SJCRH30 (cell line): ENCODE measurements around the gene SALL1. TPM values are rescaled to one million over a fixed set of nuclear protein-coding genes. Genes with fewer than 3 reads are reported as not detected.

ENCODE experiments used
- DNase-seq, 2 experiments: peaks; one replicate each; pipeline ENCODE4 v3.0.0-alpha.2; 2015 to 2020
- H3K27ac ChIP-seq: fragments of 250-450 bp; sonication (Bioruptor Pico); 2 replicates; pipeline ENCODE4 v1.5.1; 2020; ENCODE audit warnings: mild to moderate bottlenecking, moderate library complexity
- H3K27me3 ChIP-seq: fragments of 250-450 bp; sonication (Bioruptor Pico); 2 replicates; pipeline ENCODE4 v1.5.1; 2020; ENCODE audit warnings: mild to moderate bottlenecking, moderate library complexity
- H3K36me3 ChIP-seq: fragments of 250-450 bp; sonication (Bioruptor Pico); 2 replicates; pipeline ENCODE4 v1.5.1; 2020; ENCODE audit warnings: mild to moderate bottlenecking, moderate library complexity
- H3K4me1 ChIP-seq: fragments of 250-450 bp; sonication (Bioruptor Pico); 2 replicates; pipeline ENCODE4 v1.5.1; 2020; ENCODE audit warnings: mild to moderate bottlenecking, moderate library complexity
- H3K4me3 ChIP-seq: fragments of 250-450 bp; sonication (Bioruptor Pico); 2 replicates; pipeline ENCODE4 v1.5.1; 2020; ENCODE audit warnings: mild to moderate bottlenecking, moderate library complexity
- H3K9me3 ChIP-seq: fragments of 250-450 bp; sonication (Bioruptor Pico); replicated peaks from 2 replicates; pipeline ENCODE4 v1.5.1; 2020; ENCODE audit warnings: mild to moderate bottlenecking, moderate library complexity
- total RNA-seq: library from RNA; depleted of rRNA; stranded (reverse); fragments of >200 nt; shearing (Covaris generic); gene quantifications from 2 replicates; pipeline ENCODE4 v1.2.3, GENCODE V29; 2014

Gene SALL1
- total RNA-seq, 1 experiment from 2014 or later = 2.0 TPM

DNA sequence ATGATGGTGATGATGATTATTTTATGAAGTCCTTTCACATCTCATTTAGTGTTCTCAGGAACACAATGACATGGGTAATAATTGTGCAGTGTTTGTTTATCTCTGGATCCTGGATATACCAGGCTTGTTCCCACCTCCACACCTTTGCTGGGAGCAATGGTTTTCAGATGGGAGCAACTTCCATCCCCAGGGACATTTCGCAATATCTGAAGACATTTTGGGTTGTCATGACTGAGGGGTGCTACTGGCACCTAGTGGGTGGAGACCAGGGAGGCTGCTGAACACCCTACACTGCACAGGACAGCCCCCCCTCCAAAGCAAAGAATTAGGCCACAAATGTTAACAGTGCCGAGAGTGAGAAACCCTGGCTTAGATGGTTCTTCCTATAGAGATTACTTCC is 13.5 kb upstream of the SALL1 start:
- no peak for DNase-seq

DNA sequence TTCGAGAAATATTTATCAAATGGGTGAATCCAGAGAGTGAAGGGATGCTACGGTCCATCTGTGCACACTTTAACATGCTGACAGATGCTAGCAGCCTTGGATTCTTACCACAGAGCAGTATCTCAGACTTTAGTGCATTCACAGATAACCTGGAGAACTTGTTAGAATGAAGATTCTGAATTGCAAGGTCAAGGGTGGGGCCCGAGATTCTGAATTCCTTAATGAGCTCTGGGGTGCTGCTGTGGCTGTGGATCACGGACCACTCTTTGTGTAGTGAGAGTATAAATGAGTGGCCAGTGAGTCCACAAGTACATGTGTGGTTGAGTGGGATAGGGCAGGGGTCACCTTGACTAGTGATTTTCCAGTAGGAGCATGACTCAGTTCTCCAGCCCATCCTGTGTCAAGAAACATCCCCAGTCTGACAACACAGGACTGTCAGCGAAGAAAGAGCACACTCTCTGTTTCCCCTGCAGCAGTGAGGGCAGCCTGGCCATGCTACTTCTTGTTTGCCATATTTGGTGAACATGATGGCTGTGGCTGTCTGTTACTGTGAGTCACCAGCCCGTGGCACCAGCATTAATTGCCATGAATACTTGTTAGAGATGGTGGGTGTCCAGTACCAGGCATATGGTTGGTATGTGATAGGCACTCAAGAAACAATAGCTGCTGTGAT is 13.0 kb upstream of the SALL1 start:
- no peak for DNase-seq

More for the DNA sequence above, 13.5 kb upstream of the SALL1 start:
- Histone ChIP-seq H3K9me3 (no peaks in the 10 kb centered on the region), H3K27ac (no peak overlapping the region), H3K4me3 (no peak overlapping the region), H3K4me1 (no peaks in the 10 kb centered on the region), H3K36me3 (no peaks in the 10 kb centered on the region), H3K27me3 (no peaks in the 10 kb centered on the region)

DNA sequence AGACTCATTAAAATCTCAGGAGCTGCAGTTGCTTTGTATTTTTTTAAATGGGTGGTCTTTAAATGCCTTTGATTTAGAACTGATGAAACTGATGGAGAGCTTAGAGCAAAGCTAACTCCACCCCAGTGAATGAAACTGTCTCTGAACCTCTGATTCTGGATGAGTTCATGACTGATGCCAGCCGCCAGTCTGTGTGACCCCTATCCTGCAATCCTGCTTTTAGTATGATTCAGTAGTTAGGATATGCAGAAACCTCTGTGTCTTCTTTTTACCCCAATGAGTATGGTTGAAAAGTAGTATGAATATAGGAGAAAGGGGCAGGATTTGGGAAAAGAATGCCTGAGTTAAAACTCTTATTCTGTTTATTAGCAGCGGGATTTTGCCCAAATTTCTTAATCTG is 12.3 kb upstream of the SALL1 start:
- H3K36me3 ChIP-seq = no peaks in the 10 kb centered on the region
- DNase-seq = no peak
- no peak overlapping the region for H3K4me3 ChIP-seq
- H3K27ac ChIP-seq = no peak overlapping the region
- H3K4me1 ChIP-seq = no peaks in the 10 kb centered on the region
- H3K27me3 ChIP-seq = no peaks in the 10 kb centered on the region
- no peaks in the 10 kb centered on the region for H3K9me3 ChIP-seq

More for the DNA sequence above, 13.0 kb upstream of the SALL1 start:
- Histone ChIP-seq H3K36me3 (no peaks in the 10 kb centered on the region), H3K4me3 (no peak overlapping the region), H3K27ac (no peak overlapping the region), H3K27me3 (no peaks in the 10 kb centered on the region), H3K4me1 (no peaks in the 10 kb centered on the region), H3K9me3 (no peaks in the 10 kb centered on the region)

DNA sequence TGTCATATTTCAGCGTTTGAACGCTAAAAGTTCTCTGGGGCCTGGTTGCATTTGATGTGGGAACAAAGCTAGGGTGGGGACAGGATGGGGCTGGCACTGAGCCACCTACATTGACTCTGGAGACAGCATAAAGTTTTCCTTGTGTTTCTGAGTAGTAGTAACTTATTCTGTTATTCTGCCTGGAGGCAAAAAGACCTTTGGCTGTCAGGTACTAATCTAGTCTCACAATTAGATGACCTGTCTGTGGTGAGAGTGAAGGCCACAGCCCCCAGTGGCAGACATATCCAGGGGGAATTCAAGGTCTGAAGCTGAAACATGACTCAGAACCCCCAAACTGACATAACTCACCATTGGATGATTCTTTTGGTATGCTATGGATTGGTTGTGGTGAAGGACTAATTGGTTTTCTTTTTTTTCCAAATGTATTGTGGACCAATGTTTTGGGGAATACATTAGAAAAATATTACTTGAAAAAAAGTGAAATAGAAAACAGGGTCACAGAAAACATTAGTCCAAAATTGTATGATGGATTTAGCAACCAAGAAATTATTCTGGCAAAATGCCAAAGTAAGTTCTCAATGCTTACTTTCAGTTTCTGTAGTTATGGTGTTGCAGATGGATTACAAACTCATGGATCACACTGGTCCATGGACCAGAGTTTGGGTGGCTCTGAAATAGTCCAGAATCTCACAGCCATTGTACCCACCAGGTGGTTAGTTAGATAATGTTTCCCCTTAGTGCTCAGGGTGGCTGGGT is 10.5 kb upstream of the SALL1 start:
- H3K4me1 ChIP-seq = no peaks in the 10 kb centered on the region
- H3K27ac ChIP-seq = no peak overlapping the region
- no peaks in the 10 kb centered on the region for H3K36me3 ChIP-seq
- H3K27me3 ChIP-seq = no peaks in the 10 kb centered on the region
- no peaks in the 10 kb centered on the region for H3K9me3 ChIP-seq
- peak in 1 of 2 experiments; percentile 4 for DNase-seq
- no peak overlapping the region for H3K4me3 ChIP-seq

DNA sequence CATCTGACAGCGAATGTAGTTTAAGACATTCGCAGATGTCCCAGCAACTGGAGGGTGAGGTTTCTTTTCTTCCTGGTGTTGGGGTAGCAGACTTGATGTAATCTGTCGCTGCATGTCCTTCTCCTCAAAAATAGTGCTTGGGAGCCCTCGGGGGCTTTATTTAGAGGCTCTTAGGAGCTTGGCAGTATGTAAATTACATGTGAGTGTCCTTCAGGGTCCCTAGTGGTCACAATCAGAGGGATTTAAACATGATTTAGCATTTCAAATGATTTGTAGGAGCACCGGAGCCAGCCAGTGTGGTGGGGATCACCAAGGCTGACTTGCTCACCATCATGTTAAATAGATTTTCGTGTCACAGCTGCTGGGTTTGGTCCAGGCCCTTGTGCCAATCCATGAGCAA is 8.8 kb upstream of the SALL1 start:
- Histone ChIP-seq H3K36me3 (no peaks in the 10 kb centered on the region), H3K4me1 (no peaks in the 10 kb centered on the region), H3K27ac (no peak overlapping the region), H3K4me3 (no peak overlapping the region), H3K27me3 (no peaks in the 10 kb centered on the region), H3K9me3 (no peaks in the 10 kb centered on the region)
- no peak for DNase-seq

DNA sequence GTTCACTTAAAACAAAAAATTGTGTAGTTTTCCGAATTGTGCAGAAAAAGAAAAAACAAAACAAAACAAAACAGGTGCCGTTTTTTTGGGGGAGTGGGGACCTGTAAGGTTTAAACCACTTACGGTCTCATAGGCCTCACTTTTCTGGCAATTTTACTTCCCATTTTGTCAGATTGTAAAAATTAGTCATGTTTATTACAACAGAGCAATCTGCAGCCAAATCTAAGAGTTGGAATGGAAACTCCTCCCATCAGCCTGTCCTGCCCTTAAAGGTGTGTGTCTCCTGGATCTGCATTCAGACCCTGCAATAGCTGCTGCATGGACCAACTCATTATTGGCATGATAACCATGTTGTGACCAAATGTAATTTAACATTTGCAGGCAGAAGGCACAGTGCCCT is 8.2 kb upstream of the SALL1 start:
- Histone ChIP-seq H3K9me3 (no peaks in the 10 kb centered on the region), H3K27ac (no peak overlapping the region), H3K4me1 (no peaks in the 10 kb centered on the region), H3K36me3 (no peaks in the 10 kb centered on the region), H3K4me3 (no peak overlapping the region), H3K27me3 (no peaks in the 10 kb centered on the region)
- no peak for DNase-seq

DNA sequence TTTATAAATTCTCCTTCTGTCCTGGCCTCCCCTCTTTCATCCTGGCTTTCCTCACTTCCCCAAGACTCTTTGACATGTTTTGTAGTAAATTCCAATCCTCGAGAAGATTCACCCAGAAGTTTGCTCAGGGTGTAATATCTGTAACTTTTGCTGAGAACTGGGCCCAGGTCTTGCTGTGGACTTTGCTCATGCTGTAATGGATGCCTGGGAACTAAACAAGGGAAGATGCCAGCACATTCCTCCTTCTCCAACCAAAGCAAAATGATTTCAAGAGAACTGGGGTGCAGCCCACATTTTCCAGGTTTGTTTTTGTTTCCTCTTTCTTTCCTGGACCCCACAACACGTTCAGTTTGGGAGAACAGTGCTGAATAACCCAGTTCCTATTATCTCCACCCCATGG is 6.6 kb upstream of the SALL1 start:
- Histone ChIP-seq H3K4me1 (no peaks in the 10 kb centered on the region), H3K27ac (no peak overlapping the region), H3K9me3 (no peaks in the 10 kb centered on the region), H3K4me3 (no peak overlapping the region), H3K27me3 (no peaks in the 10 kb centered on the region), H3K36me3 (no peaks in the 10 kb centered on the region)
- no peak for DNase-seq

DNA sequence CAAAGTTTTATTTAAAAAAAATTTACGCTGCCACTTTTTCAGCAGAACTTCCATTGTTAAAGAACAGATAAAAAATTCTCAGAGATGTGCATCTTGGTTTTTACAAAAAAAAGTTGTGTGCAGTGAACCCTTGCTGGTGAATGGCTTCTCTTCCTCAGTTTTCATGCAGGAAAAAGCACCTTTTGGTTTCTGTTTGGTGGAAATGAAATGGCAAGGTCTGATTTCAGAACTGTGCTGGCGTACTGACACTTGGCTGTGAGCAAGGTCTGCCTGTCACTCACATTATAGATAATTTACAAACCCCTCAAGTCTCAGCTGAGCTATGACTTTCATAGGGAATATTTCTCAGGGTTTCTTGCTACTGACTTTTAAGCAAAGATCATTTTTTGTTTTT is 5.7 kb upstream of the SALL1 start:
- no peaks in the 10 kb centered on the region for H3K36me3 ChIP-seq
- H3K4me3 ChIP-seq = no peak overlapping the region
- H3K27me3 ChIP-seq = no peaks in the 10 kb centered on the region
- H3K27ac ChIP-seq = no peak overlapping the region
- no peaks in the 10 kb centered on the region for H3K9me3 ChIP-seq
- no peaks in the 10 kb centered on the region for H3K4me1 ChIP-seq
- no peak for DNase-seq

DNA sequence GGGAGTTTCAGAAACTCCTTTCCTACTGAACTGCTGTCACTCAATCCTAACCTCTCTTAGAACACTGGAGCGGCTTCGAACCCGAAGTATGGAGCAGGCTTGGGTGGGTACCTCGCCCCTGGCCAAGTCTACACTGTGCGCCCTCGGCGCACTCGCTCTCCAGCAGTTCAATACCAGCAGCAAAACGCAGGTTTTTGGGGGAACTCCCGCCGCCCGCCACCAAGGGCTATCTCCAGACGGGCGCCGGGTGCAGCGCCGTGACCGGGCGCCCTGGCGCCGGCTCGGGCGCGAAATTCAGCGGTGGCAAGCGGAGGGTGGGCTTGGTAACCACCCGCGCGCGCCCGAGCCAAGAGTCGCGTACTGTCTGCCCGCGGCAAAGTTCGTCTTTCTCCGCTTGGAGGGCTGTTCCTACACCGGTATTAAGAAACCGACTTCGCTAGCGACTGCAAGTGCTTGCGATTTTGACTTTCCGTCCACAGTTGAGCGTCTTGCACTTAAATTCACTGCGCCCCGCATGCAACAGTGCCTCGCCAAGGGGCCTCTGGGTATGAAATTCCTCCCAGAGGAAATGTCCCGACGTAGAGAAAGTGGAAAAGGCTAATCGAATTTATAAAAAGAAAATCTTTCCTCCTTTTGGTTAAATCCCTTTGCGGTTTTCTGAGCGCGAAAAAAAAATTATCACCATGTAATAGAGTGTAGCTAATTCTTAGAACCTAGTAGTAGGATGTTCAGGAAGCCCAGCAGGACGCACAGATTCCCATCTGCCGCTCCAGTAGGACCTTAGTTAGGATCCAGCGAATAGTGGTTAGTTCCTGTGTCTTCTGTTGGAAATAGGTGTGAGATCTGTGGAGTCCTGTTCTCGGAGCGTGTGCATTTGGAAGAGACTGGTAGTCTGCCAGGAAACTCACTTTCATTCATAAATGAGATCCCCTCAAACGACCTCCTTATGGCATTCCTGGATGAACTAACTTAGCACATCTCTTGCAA is 5.0 kb upstream of the SALL1 start:
- H3K27ac ChIP-seq = no peak overlapping the region
- H3K27me3 ChIP-seq = no peaks in the 10 kb centered on the region
- no peaks in the 10 kb centered on the region for H3K4me1 ChIP-seq
- no peak for DNase-seq
- H3K9me3 ChIP-seq = no peaks in the 10 kb centered on the region
- no peaks in the 10 kb centered on the region for H3K36me3 ChIP-seq
- no peak overlapping the region for H3K4me3 ChIP-seq

DNA sequence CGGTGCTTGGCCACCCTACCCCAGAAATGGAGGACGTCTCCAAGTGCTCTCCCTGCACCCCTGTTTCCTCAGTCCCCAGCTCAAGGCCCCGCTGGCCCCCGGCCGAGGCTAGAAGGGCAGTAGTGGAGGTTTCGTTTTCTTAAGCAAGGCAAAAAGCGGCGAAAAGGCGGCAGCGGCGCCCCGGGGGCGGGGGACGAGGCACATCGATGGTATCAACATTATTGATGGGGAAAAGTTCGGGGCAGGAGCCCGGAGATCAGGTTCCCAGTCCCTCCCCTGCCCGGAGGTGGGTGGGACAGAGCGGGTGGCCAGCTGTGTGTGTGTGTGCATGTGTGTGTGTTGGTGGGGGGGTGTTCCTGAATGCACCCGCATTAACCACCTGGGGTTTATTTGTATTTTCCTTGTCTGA is 4.1 kb upstream of the SALL1 start:
- DNase-seq = no peak
- H3K27me3 ChIP-seq = no peaks in the 10 kb centered on the region

DNA sequence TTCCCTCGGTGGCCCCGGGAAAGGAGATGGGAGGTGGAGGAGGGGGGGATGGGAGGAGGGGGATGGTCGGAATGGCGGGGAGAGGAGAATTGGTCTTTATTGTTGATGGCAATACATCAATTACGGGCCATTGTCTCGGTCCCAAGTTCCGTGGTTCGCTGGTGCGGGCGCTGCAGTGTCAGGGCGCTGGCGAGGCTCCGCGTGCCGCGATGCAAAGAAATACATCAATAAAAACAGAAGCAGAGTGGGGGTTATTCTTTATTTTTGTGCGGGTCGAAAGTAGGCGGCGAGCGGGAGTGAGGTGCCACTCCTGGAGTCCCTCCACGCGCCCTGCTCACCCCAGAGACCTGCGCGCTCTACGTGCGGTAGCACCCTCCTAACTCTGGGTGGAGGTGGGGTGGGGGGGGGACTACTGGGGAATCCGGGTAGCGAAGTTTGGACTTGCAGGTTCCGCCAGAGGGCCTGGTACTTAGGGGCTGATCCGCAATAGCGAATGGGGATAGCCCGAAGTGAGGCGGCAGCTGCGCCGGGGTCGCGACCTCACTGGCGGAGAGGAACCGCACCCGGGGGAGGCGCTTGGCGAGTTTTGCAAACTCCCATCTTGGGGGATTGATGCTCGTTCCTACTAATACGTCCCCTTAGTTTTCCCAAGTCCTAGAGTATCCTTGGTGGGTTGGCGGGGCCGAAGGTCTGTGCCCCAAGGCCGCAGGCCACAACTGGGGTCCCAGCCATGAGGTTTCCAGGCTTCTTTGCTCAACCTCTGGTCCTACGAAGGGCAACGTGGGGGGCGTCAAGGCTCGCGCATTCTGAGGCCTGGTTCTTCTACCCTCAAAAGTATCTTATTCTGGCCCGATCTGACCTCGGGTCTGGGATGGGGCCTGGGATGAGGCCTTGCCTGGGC is 3.5 kb upstream of the SALL1 start:
- Histone ChIP-seq H3K36me3 (no peaks in the 10 kb centered on the region), H3K9me3 (no peaks in the 10 kb centered on the region), H3K4me1 (no peaks in the 10 kb centered on the region), H3K4me3 (no peak overlapping the region), H3K27ac (no peak overlapping the region), H3K27me3 (no peaks in the 10 kb centered on the region)
- DNase-seq = no peak

More for the DNA sequence above, 4.1 kb upstream of the SALL1 start:
- H3K4me1 ChIP-seq = no peaks in the 10 kb centered on the region
- no peaks in the 10 kb centered on the region for H3K9me3 ChIP-seq
- H3K36me3 ChIP-seq = no peaks in the 10 kb centered on the region
- H3K4me3 ChIP-seq = no peak overlapping the region
- H3K27ac ChIP-seq = no peak overlapping the region

DNA sequence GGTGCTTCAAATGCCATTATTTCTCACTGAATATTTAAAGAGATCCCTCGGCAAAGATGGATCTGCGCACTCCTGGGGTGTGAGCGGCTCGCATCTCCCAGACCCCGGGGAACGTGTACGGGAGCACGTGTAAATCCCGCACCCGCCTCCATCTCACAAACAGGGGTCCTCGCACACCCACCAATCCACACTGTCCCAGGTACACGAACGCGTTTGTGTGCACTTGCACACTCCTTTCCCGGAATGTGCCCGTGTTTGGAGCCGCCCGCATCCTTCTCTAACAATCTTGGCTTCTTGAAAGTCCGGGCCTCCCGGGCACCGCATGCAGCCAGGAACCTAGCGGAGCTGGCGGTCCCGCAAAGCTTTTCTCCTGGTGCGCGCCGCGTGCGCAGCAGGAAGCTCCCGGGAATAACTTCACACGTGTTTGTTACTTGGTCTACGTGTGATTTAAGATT is 2.5 kb upstream of the SALL1 start:
- Histone ChIP-seq H3K27me3 (no peaks in the 10 kb centered on the region), H3K4me3 (no peak overlapping the region), H3K9me3 (no peaks in the 10 kb centered on the region), H3K36me3 (no peaks in the 10 kb centered on the region), H3K27ac (no peak overlapping the region), H3K4me1 (no peaks in the 10 kb centered on the region)
- no peak for DNase-seq

DNA sequence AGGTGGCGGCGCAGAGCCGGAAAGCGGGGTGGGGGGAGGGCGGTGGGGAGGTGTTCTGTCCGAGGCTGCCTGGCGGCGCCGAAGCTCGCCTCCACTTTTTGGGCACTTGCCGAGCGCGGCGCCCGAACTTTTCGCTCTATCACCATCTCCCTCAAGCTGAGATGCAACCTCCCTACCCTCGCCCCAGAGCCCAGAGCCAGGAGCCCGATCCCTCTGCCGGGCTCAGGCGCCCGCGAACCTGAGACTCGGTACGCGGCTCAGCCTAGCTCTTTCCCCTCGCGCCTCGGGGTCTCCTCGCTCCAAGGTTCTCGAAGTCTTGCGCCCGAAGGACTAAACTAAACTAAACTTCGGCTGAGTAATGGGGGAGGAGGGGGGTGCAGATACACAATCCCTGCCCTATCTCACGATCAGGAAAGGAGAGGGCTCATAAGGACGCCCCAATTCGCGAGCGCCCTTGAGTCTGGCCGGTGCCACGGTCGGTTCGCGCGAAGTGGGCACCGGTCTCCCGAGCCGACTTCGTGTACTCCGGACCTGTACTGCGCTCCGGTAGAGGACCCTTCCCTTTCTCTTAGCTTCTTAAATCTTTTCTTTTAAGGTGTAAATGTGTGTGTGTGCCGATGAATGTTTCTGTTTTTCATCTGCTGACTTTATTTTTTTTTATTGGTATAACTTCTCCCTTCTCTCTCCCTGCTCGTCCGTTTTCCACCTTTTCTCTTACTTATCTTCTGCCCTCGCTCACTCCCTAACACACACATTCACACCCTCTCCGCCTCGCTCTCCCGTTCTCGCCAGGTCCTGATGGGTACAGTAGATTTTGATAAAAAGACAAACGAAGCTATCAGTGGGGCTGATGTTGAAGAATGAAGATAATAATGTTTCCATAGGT is 1.9 kb upstream of the SALL1 start:
- no peaks in the 10 kb centered on the region for H3K27me3 ChIP-seq

More for the DNA sequence above, 1.9 kb upstream of the SALL1 start:
- DNase-seq = no peak
- peak overlapping the region; percentile 59 for H3K4me3 ChIP-seq
- H3K27ac ChIP-seq = no peak overlapping the region
- H3K36me3 ChIP-seq = no peaks in the 10 kb centered on the region
- no peaks in the 10 kb centered on the region for H3K9me3 ChIP-seq
- no peaks in the 10 kb centered on the region for H3K4me1 ChIP-seq
